Caco-2 (cell line): ENCODE measurements around the gene UNC93A. TPM values are rescaled to one million over a fixed set of nuclear protein-coding genes. Genes with fewer than 3 reads are reported as not detected.
"Not testable (repeated sequence)": the region's sequence is repeated elsewhere in the genome, so short reads cannot be mapped to it uniquely, and the experiment has no call there.

Source experiments
- BruUV-seq: library from RNA; stranded (reverse); fragments of 400-500 nt; replicated peaks from 2 replicates; lab custom pipeline; 2021; lab: Mats Ljungman, UMichigan
- CTCF ChIA-PET: fragments of 300-600 bp; sonication (Branson Sonifier 250); formaldehyde crosslinking; loops from one replicate; lab custom pipeline; 2022; ENCODE audit warnings: antibody characterized with exemption; lab: Charles Lee
- POLR2A ChIA-PET: fragments of 300-600 bp; sonication (Branson Sonifier 250); formaldehyde crosslinking; loops from one replicate; lab custom pipeline; 2022; ENCODE audit warnings: antibody characterized with exemption; lab: Charles Lee
- DNase-seq, 2 experiments: peaks; one replicate each; pipeline versions ENCODE4 v3.0.0 to v3.0.0-alpha.2; 2020 to 2022
- H3K27me3 ChIP-seq: replicated peaks from 2 replicates; pipeline ENCODE4 v1.6.0; 2011; ENCODE audit warnings: low read length; ENCODE audit not compliant: control insufficient read depth, insufficient read depth
- H3K36me3 ChIP-seq: 2 replicates; pipeline ENCODE4 v1.5.1; 2011; ENCODE audit warnings: low read length; ENCODE audit not compliant: control insufficient read depth, insufficient read depth
- H3K4me1 ChIP-seq: fragments of 250-450 bp; sonication (Bioruptor Pico); 2 replicates; pipeline ENCODE4 v1.5.1; 2020; ENCODE audit warnings: mild to moderate bottlenecking
- H3K4me3 ChIP-seq: 2 replicates; pipeline ENCODE4 v1.5.1; 2011; ENCODE audit warnings: low read depth, mild to moderate bottlenecking, control low read depth, low read length
- H3K9me3 ChIP-seq: fragments of 250-450 bp; sonication (Bioruptor Pico); 2 replicates; pipeline ENCODE4 v1.5.1; 2020; ENCODE audit warnings: mild to moderate bottlenecking, moderate library complexity
- H3K27ac Mint-ChIP-seq: one replicate; pipeline ENCODE4 v1.8.0; 2022; ENCODE audit warnings: mixed read lengths; ENCODE audit not compliant: unreplicated experiment
- H3K27me3 Mint-ChIP-seq: one replicate; pipeline ENCODE4 v1.8.0; 2022; ENCODE audit warnings: mixed read lengths; ENCODE audit not compliant: insufficient read depth, unreplicated experiment
- H3K36me3 Mint-ChIP-seq: one replicate; pipeline ENCODE4 v1.8.0; 2022; ENCODE audit warnings: mild to moderate bottlenecking, mixed read lengths; ENCODE audit not compliant: insufficient read depth, unreplicated experiment
- H3K4me1 Mint-ChIP-seq: one replicate; pipeline ENCODE4 v1.8.0; 2022; ENCODE audit warnings: low read depth, mixed read lengths; ENCODE audit not compliant: unreplicated experiment
- H3K4me3 Mint-ChIP-seq: one replicate; pipeline ENCODE4 v1.8.0; 2022; ENCODE audit warnings: mild to moderate bottlenecking, moderate library complexity, mixed read lengths; ENCODE audit not compliant: unreplicated experiment
- H3K9me3 Mint-ChIP-seq: one replicate; pipeline ENCODE4 v1.8.0; 2022; ENCODE audit warnings: mixed read lengths; ENCODE audit not compliant: unreplicated experiment
- intact Hi-C: fragments of 100-400 bp; cut with micrococcal nuclease; formaldehyde crosslinking; loops from one replicate; pipeline ENCODE4 v1.10.0; 2022; ENCODE audit not compliant: unreplicated experiment
- total RNA-seq: library from RNA; stranded (reverse); gene quantifications from 2 replicates; pipeline ENCODE4 v1.2.3, GENCODE V29; 2022

The UNC93A gene
- total RNA-seq, 1 experiment from 2014 or later, result 32.3 TPM

GRCh38 chr6:167361170-167361569 is 70.1 kb downstream of the UNC93A start:
- DNase-seq, CTCF ChIA-PET, H3K36me3 Mint-ChIP-seq, H3K9me3 ChIP-seq, POLR2A ChIA-PET, H3K27ac Mint-ChIP-seq, H3K4me1 ChIP-seq, H3K4me3 Mint-ChIP-seq, intact Hi-C loops, H3K4me1 Mint-ChIP-seq, H3K27me3 Mint-ChIP-seq, BruUV-seq, H3K27me3 ChIP-seq, H3K36me3 ChIP-seq, H3K4me3 ChIP-seq: not testable (repeated sequence)
- peaks cover 10% of the 10 kb centered on the region for H3K9me3 Mint-ChIP-seq

Other genes with a start within 250 kb of the UNC93A start
- not detected in 2 replicates for gene CCR6, start 168.2 kb upstream of the UNC93A start, total RNA-seq
- not detected in 2 replicates for gene GPR31, start 133.3 kb upstream of the UNC93A start, total RNA-seq
- 0.12 TPM in 1 of 2 replicates, not detected in the other for gene TTLL2, start 33.8 kb downstream of the UNC93A start, total RNA-seq